NAMALWA (cell line): Measurements from ENCODE around the gene ACVRL1.

ENCODE experiments used
- DNase-seq: peaks from one replicate; pipeline ENCODE4 v3.0.0-alpha.2; 2015; ENCODE audit warnings: low spot score

ACVRL1 gene

DNA sequence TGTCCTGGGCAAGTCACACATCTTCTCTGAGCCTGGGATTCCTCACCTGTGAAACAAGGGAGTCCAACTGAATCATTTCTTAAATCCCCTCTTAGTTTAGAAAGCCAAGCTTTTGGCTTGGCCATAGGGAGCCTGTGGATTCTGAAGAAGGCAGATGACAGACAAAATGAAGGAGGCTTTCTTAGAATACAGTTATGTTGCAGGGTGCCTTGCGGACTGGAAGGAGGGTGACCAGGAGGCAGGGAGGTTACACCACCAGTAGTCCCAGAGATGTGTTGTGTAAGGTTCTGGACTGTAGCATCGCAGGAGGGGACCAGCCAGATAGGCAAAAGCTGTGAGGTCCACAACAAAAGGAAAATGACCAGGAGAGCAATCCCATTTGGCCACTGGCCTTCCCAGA, 36.0 kb downstream of the ACVRL1 start:
- DNase-seq, result no peak

- DNase-seq, result no peak
These were observed 37.4 kb downstream of the ACVRL1 start for GRCh38 chr12:51944608-51945233.

- no peak for DNase-seq
These were observed 40.1 kb downstream of the ACVRL1 start for GRCh38 chr12:51947246-51947996.

DNA sequence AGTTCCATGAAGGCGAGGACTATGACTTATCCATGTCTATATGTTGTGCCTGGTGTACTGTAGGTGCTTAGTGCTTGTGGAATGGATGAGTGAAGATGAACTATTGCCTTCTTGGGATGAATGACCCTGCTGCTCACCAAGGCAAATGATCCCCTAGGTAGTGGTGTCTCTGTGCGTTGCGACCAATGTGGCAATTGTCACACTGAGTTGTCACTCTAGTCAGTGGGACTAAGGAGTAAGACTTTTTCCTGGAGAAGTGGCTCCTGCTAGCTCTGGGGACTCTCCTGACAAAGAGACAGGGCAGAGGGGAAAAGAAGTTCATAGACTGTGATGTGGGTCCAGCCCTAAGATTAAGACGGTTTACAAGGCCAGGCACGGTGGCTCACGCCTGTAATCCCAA, 40.8 kb downstream of the ACVRL1 start:
- DNase-seq, result no peak

GRCh38 chr12:51949342-51950030, 42.2 kb downstream of the ACVRL1 start:
- DNase-seq, result no peak

- DNase-seq, result no peak
These were observed 43.4 kb downstream of the ACVRL1 start for GRCh38 chr12:51950682-51951198.

GRCh38 chr12:51951199-51951842, 44.0 kb downstream of the ACVRL1 start, which contains the start of gene ACVR1B:
Gene ACVR1B, plus strand, starts transcription at chr12:51951699. Its CDS starts 45 bp downstream, at chr12:51951744.
- DNase-seq, result peak; percentile 86

DNA sequence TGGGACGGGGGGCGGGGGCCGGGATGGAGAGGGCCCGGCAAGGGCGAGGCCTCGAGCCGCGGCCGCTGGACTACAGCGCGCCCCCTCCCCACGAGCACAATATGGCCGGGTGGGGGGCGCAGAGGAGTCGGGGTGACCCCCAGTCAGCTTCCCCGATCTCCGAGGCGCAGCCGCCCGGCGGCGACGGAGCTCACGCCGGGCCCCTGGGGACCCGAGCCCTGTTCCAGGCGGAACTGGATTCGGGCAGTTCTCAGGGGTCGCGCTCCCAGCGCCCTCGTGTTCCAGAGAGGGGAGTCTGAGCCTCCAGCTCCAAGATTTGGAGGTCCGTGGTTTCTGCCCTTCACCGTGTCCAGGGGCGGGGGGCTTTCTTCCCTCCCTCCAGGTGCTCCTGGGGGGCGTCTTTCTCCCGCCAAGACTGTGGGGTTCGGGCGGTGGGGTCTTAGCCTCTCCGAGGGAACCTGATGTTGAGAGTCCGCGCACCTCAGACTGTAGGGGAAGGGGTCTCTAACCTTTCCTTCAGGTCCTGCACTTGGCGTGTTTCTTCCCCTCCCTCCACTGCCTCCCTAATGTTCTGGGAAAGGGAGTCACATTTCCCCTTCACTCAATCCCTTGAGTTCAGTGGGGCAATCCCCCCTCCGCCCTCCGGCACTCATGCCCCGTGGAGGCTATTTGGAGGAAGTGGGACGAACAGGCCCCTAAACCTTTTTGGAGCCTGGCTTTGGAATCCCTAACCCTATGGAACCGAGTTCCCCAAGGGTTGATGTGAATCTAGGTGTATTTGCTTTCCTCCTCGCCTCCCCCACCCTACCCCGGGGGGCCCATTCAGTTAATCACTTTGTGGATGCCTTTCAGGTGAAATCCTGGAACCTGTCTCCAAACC, 44.8 kb downstream of the ACVRL1 start:
- peak; percentile 41 for DNase-seq

DNA sequence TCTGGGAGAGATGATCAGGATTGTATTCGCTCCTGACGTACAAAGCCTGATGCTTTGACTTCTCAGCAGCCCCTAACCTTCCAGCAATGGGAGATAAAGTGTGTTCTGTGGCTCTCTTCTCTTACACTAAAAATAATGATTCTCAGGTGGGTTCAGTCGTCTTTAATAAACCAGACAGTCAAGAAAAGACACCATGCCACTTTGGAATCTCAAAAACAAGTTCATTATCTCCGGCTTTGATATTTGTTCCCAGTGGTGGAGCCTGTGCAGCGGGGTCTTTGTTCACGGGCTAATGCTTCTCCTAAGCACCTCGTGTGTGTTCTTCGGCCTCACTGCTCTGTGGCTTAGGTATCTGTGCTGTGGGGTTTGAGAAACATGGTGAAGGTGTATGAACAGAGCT, 45.8 kb downstream of the ACVRL1 start:
- DNase-seq, result no peak

- DNase-seq, result no peak
These were observed 46.6 kb downstream of the ACVRL1 start for GRCh38 chr12:51953864-51954263.

DNA sequence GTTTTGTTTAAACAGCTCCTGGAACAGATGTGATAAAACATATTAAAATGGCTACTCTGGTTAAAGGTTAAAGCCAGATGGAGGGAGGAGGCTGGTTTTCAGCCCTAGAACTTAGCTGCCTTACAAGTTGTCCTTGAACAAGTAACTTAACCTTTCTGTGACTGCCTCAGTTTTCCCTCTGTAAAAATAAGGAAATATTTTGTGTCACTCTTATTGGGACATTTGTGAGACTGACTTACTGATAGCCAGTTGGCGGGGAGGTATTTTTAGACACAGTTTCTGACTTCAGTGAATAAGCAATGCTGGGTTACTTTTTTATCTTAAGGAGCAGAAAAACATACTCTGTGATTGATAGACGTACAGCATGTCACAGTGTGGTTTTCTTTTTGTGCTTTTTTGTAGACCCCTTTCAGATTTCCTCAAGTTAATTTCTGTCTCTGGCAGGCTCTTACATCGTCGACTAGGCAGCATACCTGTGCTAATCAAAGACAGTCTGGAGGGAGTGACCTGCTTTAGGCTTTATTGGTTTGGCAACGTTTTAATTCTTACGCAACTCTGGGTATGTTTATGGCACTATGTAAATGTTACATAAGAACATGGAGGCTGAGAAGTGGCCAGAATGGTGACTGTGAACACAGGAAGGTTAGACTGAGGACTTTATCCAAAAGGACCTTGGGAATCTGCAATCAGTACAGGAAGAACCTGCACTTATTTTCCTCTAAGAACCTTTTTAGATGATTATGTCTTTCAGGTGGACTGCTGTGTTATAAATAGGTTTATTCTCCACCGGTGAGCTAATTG, 47.5 kb downstream of the ACVRL1 start:
- DNase-seq, result no peak

DNA sequence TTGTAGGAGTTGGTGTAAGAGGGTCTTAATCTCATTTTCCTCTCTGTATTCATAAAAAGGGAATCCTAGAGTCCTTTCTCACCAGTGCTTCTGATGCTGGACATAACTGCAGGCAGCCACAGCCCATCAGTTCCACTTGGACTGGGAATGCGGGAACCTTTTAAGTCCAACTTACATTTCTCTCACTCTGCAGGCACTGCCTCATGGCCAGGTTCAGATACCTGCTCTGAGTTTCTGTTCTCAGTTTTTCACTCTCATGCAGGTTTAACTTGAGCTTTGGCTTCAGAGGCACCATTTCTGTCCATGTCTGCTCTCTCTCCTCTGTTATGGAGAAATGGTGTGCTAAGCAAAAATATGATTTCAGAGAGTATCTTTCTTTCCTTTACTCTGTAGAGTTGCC, 48.4 kb downstream of the ACVRL1 start:
- DNase-seq, result no peak

- DNase-seq, result no peak
These were observed 51.2 kb downstream of the ACVRL1 start for GRCh38 chr12:51958542-51958941.

DNA sequence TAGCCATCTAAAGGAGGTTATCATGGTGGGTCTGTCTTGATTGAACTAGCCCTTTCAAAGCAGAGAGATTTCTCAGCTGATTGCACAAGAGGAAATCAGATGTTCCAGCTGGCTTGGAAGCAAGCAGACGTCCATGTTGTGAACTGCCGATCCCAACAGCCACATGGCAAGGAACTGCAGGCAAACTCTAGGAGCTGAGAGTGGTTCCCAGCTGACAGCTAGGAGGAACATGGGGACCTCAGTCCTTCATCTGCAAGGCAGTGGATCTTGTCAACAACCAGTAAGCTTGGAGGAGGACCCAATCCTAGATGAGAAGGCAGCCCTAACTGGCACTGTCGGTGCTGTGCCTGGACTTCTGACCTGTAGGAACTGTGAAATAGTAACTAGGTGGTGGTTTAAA, 51.9 kb downstream of the ACVRL1 start:
- DNase-seq, result no peak

- no peak for DNase-seq
These were observed 52.6 kb downstream of the ACVRL1 start for GRCh38 chr12:51959921-51960320.

- DNase-seq, result no peak
These were observed 53.2 kb downstream of the ACVRL1 start for GRCh38 chr12:51960488-51960887.

DNA sequence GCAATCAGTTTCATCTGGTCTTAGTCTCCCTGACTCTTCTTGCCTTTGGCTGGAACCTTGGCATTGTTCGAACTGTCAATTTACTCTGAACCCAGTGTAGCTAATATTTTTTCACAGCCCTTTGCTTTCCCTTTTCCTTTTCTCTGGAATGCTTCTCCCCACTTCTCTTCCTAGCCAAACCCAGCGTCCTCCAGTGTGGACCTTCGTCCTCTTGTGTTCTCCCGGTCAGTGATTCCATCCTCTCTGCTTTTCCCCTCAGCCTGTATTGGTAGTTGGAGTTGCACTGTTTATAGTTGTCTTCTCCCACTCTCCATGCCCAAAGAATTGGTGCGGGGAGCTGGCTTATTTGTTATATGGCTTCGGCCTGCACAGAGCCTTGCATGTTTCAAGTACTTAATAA, 53.6 kb downstream of the ACVRL1 start:
- no peak for DNase-seq

DNA sequence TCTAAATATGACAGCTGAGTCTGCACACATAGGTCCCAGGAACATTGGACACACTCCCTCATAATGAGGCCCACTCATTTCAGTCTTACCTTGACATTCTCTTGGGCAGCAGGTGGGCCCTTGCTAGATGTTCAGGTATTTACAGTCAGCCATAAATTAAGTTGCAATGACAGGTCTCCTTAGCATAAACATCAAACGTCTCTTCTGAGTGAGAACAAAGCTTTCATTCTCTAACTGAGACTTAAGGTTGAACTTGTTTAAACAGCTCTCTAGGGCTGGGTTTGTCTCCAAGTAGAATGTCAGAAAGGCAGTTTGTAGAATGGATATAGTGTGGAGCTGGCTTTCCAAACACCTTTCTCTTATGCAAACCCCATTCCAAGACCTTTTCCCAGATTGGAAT, 54.5 kb downstream of the ACVRL1 start:
- no peak for DNase-seq

GRCh38 chr12:51962737-51963136, 55.4 kb downstream of the ACVRL1 start:
- no peak for DNase-seq

GRCh38 chr12:51963477-51963876, 56.2 kb downstream of the ACVRL1 start:
- no peak for DNase-seq

DNA sequence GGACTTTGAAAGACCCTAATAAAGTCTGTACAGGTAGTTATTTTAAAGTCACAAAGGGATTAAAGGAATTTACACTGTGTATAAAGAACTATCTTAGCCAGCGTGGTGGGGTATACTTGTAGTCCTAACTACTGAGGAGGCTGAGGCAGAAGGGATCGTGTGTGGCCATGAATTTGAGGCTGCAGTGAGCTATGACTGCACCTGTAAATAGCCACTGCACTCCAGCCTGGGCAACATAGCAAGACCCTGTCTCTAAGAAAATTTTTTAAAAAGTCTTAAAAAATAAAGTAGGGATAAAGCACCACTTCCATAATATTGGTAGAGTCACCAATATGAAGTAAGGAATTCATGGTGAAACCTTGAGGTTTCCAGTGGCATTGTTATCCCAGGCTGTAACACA, 62.3 kb downstream of the ACVRL1 start:
- no peak for DNase-seq
